ENCODE data around the gene CCDC85C.

CCDC85C gene

GRCh38 chr14:99512571-99513182 lies 91.3 kb downstream of the CCDC85C start:
- CTCF ChIA-PET: interaction anchor here (0.6 to 1.7 kb wide), 2 partner anchors 116 to 138 kb away, joined by 4 to 5 read pairs; no protein-coding TSS in a partner anchor

DNA sequence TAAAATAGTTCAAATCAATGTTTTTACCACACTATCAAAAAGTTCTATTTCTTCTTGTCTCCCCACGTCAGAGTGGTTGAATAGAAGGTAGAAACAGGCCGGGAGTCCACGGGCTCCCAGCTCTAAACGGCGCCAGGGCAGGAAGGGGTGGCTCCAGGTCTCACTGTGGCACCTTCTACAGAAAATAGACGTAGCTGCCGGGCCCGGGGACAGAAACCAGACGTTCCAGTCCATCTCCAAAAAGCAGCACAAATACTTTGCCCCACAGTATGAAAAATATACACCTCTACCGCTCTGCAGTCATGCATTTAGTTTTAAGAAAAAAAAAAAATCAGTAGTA lies 91.9 kb downstream of the CCDC85C start:
- ChIA-PET POLR2A (ENCODE audit: low non-redundant PET) (interaction anchor here (0.6 kb wide), 1 partner anchor 21 kb away, joined by 4 read pairs; no protein-coding TSS in a partner anchor), CTCF (no interaction called here)
- DNase-seq (ENCODE audit: low spot score): no peak
- H3K27ac ChIP-seq: peak overlapping the region; percentile 45
- TF ChIP-seq, protein P1, sequence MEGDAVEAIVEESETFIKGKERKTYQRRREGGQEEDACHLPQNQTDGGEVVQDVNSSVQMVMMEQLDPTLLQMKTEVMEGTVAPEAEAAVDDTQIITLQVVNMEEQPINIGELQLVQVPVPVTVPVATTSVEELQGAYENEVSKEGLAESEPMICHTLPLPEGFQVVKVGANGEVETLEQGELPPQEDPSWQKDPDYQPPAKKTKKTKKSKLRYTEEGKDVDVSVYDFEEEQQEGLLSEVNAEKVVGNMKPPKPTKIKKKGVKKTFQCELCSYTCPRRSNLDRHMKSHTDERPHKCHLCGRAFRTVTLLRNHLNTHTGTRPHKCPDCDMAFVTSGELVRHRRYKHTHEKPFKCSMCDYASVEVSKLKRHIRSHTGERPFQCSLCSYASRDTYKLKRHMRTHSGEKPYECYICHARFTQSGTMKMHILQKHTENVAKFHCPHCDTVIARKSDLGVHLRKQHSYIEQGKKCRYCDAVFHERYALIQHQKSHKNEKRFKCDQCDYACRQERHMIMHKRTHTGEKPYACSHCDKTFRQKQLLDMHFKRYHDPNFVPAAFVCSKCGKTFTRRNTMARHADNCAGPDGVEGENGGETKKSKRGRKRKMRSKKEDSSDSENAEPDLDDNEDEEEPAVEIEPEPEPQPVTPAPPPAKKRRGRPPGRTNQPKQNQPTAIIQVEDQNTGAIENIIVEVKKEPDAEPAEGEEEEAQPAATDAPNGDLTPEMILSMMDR (conservative IDR thresholded peaks at IDR 0.05; ENCODE audit: low read depth): no peak

More at GRCh38 chr14:99512571-99513182, 91.3 kb downstream of the CCDC85C start:
- TF ChIP-seq, protein P1 (conservative IDR thresholded peaks at IDR 0.05; ENCODE audit: low read depth): no peak
- no peak for DNase-seq (ENCODE audit: low spot score)
- POLR2A ChIA-PET (ENCODE audit: low non-redundant PET): interaction anchor here (0.6 kb wide), 1 partner anchor 1143 kb away, joined by 3 read pairs; no protein-coding TSS in a partner anchor
- peak overlapping the region; percentile 45 for H3K27ac ChIP-seq

GRCh38 chr14:99511421-99512109 lies 92.4 kb downstream of the CCDC85C start:
- ChIA-PET CTCF (interaction anchor here (0.7 kb wide), 1 partner anchor 121 kb away, joined by 3 read pairs; no protein-coding TSS in a partner anchor), POLR2A (ENCODE audit: low non-redundant PET) (interaction anchor here (0.6 kb wide), 1 partner anchor 21 kb away, joined by 4 read pairs; no protein-coding TSS in a partner anchor)
- peak overlapping the region; percentile 45 for H3K27ac ChIP-seq
- TF ChIP-seq, protein P1 (conservative IDR thresholded peaks at IDR 0.05; ENCODE audit: low read depth): no peak
- DNase-seq (ENCODE audit: low spot score): no peak

- no peak for DNase-seq (ENCODE audit: low spot score)
- H3K27ac ChIP-seq: no peak overlapping the region
- TF ChIP-seq, protein P1 (conservative IDR thresholded peaks at IDR 0.05; ENCODE audit: low read depth): no peak
- ChIA-PET POLR2A (ENCODE audit: low non-redundant PET) (no interaction called here), CTCF (interaction anchor here (0.7 kb wide), 1 partner anchor 120 kb away, joined by 3 read pairs; no protein-coding TSS in a partner anchor)
Measured at GRCh38 chr14:99510556-99511139, 93.4 kb downstream of the CCDC85C start.

DNA sequence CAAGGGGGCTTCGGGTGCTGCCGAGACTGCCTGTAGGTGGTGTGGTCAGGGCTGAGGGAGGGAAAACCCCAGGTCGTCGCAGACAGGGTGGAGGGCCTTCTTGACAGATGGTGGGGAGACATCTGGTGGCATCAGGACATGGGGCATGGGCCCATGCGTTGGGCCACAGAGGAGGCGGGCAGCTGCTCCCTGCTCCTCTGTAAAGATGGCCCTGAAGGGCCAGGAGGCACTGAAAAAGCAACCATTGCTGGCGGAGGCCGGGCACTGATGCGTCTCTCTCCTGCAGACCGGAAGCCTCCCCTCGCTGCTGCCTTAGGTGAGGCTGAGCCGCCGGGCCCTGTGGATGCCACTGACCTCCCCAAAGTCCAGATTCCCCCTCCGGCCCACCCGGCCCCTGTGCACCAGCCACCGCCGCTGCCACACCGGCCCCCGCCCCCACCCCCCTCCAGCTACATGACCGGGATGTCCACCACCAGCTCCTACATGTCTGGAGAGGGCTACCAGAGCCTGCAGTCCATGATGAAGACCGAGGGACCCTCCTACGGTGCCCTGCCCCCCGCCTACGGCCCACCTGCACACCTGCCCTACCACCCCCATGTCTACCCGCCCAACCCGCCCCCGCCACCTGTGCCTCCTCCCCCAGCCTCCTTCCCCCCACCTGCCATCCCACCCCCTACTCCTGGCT lies 94.0 kb downstream of the CCDC85C start:
- 0 out of 2 replicates have a peak overlapping the region, but pooled peaks have one; percentile 62 for H3K27ac ChIP-seq
- TF ChIP-seq, protein P1 (conservative IDR thresholded peaks at IDR 0.05; ENCODE audit: low read depth): no peak
- POLR2A ChIA-PET (ENCODE audit: low non-redundant PET): no interaction called here
- CTCF ChIA-PET: no interaction called here
- no peak for DNase-seq (ENCODE audit: low spot score)

Data from RWPE1 (cell line).